GM21737 (cell line): ENCODE data around the gene HIRA.

ENCODE experiments used
- ATAC-seq: cut with Tn5 transposase; IDR thresholded peaks from one replicate; pipeline ENCODE4 v1.9.1; 2021; ENCODE audit warnings: mild to moderate bottlenecking, moderate library complexity; ENCODE audit not compliant: unreplicated experiment

The HIRA gene

DNA sequence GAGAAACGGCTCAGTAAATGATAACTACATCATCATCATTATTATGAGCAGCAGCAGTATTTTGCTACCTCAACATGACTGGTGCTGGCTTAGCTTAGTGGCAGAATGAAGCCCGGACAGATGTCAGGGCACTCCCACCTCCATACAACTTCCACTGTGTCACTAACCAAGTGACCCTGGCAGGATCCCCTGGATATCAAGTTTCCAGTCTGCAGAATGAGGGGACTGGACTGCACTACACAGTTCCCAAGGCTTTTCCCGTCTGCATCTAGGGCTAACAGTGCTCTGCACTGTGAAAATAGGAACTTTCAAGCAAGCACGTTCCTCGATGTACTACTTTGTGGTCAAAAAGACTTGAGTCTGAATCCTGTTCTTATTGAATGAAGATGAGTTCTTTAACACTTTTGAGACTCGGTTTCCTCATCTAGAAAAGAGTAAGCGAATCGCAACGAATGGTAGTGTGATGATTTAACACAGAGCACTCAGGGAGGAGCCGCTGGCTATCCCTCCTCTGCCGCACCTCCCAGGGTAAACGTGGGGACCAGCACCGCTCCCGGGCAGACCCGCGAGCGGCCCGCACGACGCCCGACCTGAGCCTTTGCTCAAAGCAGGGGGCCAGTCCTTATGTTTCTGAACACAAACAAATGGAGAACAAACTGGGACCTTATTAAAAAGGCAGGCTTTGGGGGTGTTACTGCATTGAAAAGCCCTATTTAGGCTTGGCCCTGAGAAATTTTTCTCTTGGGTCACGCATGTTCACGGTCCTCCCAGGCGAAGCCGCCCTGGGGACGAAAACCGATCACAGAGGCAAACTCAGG, 140.9 kb downstream of the HIRA start:
- no peak for ATAC-seq

DNA sequence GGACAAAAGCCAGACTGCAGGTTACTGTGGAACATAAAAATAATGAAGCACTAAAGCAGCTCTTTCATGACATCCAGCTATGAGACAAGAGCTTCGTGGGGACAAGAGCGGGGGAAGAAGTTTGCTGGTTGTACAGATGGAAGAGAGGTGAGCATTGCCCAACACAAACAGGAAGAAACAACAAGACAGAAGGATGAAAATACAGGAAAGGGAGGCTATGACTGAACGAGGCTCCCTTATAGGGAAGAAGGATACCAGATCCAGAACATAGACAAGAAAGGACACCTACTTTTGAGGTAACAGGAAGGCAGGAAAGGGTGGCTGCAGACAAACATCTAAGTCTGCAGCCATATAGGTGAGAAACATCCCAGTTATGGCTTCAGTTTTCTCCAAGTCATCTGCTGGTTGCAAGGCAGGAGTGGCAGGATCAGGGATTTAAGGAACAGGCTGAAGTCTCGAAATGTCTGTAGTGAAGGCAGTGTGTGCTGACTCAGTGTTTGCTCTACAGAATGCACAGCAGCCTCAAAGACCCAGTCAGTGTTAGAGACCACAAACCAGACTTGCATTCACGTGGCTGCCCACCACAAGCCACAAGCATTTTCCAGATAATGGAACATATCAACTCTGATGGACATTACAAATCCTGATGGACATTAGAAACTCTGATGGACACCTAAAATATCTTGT, 141.9 kb downstream of the HIRA start:
- ATAC-seq = no peak

DNA sequence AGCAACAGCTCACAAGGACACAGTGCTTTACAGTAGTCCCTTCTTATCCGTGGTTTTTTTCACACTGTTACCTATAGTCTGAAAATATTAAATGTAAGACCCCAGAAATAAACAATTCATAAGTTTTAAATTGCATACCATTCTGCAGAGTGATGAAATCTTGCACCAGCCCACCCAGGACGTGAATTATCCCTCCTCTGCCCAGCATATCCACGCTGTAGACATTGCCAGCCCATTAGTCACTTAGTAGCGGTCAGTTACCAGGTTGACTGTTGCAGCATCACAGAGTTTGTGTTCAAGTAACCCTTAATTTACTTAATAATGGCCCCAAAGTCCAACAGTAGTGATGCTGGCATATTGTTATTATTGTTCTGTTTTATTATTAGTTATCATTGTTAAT, 143.6 kb downstream of the HIRA start:
- ATAC-seq = no peak

DNA sequence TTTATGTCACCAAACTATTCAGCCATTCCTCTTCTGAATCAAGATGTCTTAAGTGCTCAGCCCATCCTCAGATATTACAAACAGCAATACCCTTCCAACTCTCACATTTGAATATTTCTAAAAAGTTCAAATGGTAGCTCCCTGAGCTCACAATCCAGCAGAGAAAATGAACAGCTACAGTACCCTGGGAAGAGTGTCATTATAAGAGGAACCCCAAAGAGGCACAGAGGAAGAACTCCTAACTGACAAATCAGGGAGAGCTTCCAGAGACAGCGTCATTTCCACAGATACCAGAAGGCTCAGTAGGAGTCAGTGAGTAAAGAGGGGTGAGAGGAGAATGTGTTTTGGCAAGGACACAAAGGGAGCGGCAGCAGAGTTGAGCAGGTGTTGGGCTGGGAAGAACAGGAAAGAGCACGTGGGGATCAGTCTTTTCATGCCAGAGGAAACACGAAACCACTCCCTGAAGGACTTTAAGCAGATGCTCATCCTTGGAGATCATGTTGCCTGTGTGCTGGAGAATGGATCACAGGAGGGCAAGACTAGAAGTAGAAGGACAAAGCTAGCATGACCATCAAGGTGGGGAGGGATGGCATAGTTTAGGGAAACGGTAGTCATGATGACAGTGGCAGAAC, 144.3 kb downstream of the HIRA start:
- ATAC-seq = no peak

DNA sequence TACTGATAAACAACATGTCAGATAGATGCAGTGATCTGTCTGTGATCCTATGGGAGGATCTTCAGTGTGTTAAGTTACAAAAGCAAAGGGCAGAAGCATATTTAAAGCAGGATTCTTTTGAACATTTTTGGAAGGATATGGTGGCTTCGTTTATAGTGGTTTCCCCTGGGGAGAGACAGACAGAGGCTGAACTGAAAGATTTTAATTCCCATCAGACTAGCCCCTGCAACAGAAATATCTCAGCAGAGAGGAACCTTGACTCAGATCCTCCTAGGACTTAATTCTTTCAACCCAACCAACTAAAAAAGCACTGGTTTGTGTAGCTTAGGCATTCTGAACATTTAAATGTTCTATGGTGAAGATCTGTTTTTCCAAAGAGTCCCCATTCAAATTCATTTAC, 145.7 kb downstream of the HIRA start:
- no peak for ATAC-seq
